ENCODE results near the gene PARP1. TPM values are rescaled to one million over a fixed set of nuclear protein-coding genes. Genes with fewer than 3 reads are reported as not detected.

PARP1 gene
- total RNA-seq, 1 experiment from 2014 or later = 127 TPM

- in situ Hi-C loops (cut with HindIII; ENCODE audit: low pct_unique_long_range_greater_than_20kb, low sequenced_read_pairs) = no loop called here
- no peak overlapping the region for H3K4me3 ChIP-seq (ENCODE audit: low read depth in 2 of 2, low read length in 2 of 2)
- ATAC-seq = no peak
- H3K27ac ChIP-seq (ENCODE audit: low read length) = no peak overlapping the region
- ChIA-PET POLR2A (no interaction called here), CTCF (no interaction called here)
- intact Hi-C loops (cut with micrococcal nuclease; ENCODE audit: unreplicated experiment) = no loop called here
- peaks cover 7% of the 10 kb centered on the region for H3K36me3 ChIP-seq (ENCODE audit: control insufficient read depth, insufficient read depth, low read length)
- no peak for DNase-seq (ENCODE audit: low read depth, low spot score)
- BruUV-seq (replicated peaks) = no TSS peak
- H3K27me3 ChIP-seq (ENCODE audit: control insufficient read depth, insufficient read depth, low read length) = no peaks in the 10 kb centered on the region
- TF ChIP-seq TCF7L2 (IDR thresholded peaks at IDR 0.05; ENCODE audit: low read depth, low read length) = no peak
- TF ChIP-seq SIN3A (IDR thresholded peaks at IDR 0.05; ENCODE audit: borderline replicate concordance, insufficient read depth, low read depth, low read length) = no peak
- no peak for TF ChIP-seq POLR2AphosphoS5 (IDR thresholded peaks at IDR 0.05; ENCODE audit: low read depth, low read length)
- TF ChIP-seq, protein P1, sequence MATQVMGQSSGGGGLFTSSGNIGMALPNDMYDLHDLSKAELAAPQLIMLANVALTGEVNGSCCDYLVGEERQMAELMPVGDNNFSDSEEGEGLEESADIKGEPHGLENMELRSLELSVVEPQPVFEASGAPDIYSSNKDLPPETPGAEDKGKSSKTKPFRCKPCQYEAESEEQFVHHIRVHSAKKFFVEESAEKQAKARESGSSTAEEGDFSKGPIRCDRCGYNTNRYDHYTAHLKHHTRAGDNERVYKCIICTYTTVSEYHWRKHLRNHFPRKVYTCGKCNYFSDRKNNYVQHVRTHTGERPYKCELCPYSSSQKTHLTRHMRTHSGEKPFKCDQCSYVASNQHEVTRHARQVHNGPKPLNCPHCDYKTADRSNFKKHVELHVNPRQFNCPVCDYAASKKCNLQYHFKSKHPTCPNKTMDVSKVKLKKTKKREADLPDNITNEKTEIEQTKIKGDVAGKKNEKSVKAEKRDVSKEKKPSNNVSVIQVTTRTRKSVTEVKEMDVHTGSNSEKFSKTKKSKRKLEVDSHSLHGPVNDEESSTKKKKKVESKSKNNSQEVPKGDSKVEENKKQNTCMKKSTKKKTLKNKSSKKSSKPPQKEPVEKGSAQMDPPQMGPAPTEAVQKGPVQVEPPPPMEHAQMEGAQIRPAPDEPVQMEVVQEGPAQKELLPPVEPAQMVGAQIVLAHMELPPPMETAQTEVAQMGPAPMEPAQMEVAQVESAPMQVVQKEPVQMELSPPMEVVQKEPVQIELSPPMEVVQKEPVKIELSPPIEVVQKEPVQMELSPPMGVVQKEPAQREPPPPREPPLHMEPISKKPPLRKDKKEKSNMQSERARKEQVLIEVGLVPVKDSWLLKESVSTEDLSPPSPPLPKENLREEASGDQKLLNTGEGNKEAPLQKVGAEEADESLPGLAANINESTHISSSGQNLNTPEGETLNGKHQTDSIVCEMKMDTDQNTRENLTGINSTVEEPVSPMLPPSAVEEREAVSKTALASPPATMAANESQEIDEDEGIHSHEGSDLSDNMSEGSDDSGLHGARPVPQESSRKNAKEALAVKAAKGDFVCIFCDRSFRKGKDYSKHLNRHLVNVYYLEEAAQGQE (IDR thresholded peaks at IDR 0.05; ENCODE audit: insufficient read depth in 1 of 2, low read depth in 2 of 2, low read length in 1 of 2) = no peak
- no peak for TF ChIP-seq CTCF (IDR thresholded peaks at IDR 0.05)
- no peaks in the 10 kb centered on the region for H3K9me3 ChIP-seq (ENCODE audit: control insufficient read depth, insufficient read depth, low read depth, low read length)
- H3K4me1 ChIP-seq (ENCODE audit: control insufficient read depth, insufficient read depth, low read length) = no peaks in the 10 kb centered on the region
Measured at GRCh38 chr1:226394462-226394861, 13.4 kb downstream of the PARP1 start.

DNA sequence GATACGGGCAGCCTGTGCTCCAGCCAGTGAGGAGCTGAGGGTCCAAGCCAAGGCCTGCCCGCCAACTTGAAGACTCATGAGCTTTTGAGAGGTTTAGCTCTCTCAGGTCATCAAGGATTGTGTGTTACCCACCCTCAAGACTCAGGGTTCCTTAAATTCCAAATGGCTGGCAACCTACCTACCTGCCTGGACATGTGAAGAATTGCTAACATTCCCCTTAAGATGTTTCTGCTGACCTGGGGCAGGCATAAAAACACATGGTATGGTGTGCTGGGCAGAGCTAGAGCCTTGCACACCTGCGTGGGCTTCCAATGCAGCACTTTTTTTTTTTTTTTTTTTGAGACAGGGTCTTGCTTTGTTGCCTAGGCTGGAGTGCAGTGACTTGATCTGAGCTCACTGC, 17.2 kb downstream of the PARP1 start:
- Histone ChIP-seq H3K4me1 (ENCODE audit: control insufficient read depth, insufficient read depth, low read length) (no peaks in the 10 kb centered on the region), H3K27me3 (ENCODE audit: control insufficient read depth, insufficient read depth, low read length) (no peaks in the 10 kb centered on the region), H3K36me3 (ENCODE audit: control insufficient read depth, insufficient read depth, low read length) (peaks cover 16% of the 10 kb centered on the region), H3K9me3 (ENCODE audit: control insufficient read depth, insufficient read depth, low read depth, low read length) (no peaks in the 10 kb centered on the region), H3K27ac (ENCODE audit: low read length) (no peak overlapping the region), H3K4me3 (ENCODE audit: low read depth in 2 of 2, low read length in 2 of 2) (no peak overlapping the region)
- intact Hi-C loops (cut with micrococcal nuclease; ENCODE audit: unreplicated experiment) = no loop called here
- ChIA-PET POLR2A (no interaction called here), CTCF (no interaction called here)
- in situ Hi-C loops (cut with HindIII; ENCODE audit: low pct_unique_long_range_greater_than_20kb, low sequenced_read_pairs) = no loop called here
- no peak for ATAC-seq
- TF ChIP-seq POLR2AphosphoS5 (IDR thresholded peaks at IDR 0.05; ENCODE audit: low read depth, low read length) (no peak), TCF7L2 (IDR thresholded peaks at IDR 0.05; ENCODE audit: low read depth, low read length) (no peak), SIN3A (IDR thresholded peaks at IDR 0.05; ENCODE audit: borderline replicate concordance, insufficient read depth, low read depth, low read length) (no peak), CTCF (IDR thresholded peaks at IDR 0.05) (no peak)
- TF ChIP-seq, protein P1 (IDR thresholded peaks at IDR 0.05; ENCODE audit: insufficient read depth in 1 of 2, low read depth in 2 of 2, low read length in 1 of 2) = no peak
- no peak for DNase-seq (ENCODE audit: low read depth, low spot score)
- BruUV-seq (replicated peaks) = no TSS peak
